Upper lobe of right lung (tissue), 1 donor: ENCODE measurements around the gene NTRK3. TPM values are rescaled to one million over a fixed set of nuclear protein-coding genes. Genes with fewer than 3 reads are reported as not detected.

ENCODE experiments used
- ATAC-seq: fragments of 200-7000 bp; cut with Tn5 transposase; one replicate; pipeline ENCODE4 v1.9.1; 2020; ENCODE audit warnings: mild to moderate bottlenecking, moderate library complexity
- DNase-seq: peaks from one replicate; pipeline ENCODE4 v3.0.0-alpha.2; 2020
- H3K27ac ChIP-seq: fragments of 200-600 bp; one replicate; pipeline ENCODE4 v1.8.0; 2022
- H3K27me3 ChIP-seq: fragments of 200-600 bp; one replicate; pipeline ENCODE4 v1.8.0; 2022; ENCODE audit warnings: mild to moderate bottlenecking
- H3K36me3 ChIP-seq: fragments of 200-600 bp; one replicate; pipeline ENCODE4 v1.8.0; 2022
- H3K4me1 ChIP-seq: fragments of 200-600 bp; one replicate; pipeline ENCODE4 v1.8.0; 2022
- H3K4me3 ChIP-seq: fragments of 200-600 bp; one replicate; pipeline ENCODE4 v1.8.0; 2022; ENCODE audit warnings: mild to moderate bottlenecking
- H3K9me3 ChIP-seq: fragments of 200-600 bp; one replicate; pipeline ENCODE4 v1.8.0; 2022
- intact Hi-C: fragments of 100-400 bp; cut with DNase I; formaldehyde crosslinking; loops from one replicate; pipeline ENCODE4 v1.11.0; 2022
- total RNA-seq: library from RNA; stranded (reverse); fragmentation: NEBNext Ultra II Directional; extraction: Animal tissue kit (Norgen Biotek cat#: 25700); gene quantifications from one replicate; pipeline ENCODE4 v1.2.1, GENCODE V29; 2021
- TF ChIP-seq, protein P1 (sequence below): fragments of 200-600 bp; IDR thresholded peaks from one replicate; pipeline ENCODE4 v1.8.0; 2022; ENCODE audit warnings: antibody characterized with exemption
- donor health status: DM: no; HTN: yes; CAD: no; lungs with severe emphysema.

The NTRK3 gene
- total RNA-seq, 1 donor from 2014 or later: 2.8 TPM

DNA sequence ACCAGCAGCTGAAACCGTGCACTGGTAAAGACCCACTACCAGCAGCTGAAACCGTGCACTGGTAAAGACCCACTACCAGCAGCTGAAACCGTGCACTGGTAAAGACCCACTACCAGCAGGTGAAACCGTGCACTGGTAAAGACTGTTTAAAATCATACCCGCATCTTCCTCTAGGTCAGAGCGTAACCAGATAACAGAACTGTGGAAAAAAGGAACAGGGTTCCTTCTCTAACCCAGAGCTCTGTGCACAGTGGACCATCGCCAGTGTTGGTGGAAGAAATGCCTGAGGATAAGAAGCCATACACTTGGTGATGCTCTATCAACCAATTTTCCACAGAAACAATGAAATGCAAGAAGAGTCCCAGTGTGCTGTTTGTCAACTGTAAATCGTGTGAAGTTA lies 243.4 kb downstream of the NTRK3 start:
- Histone ChIP-seq H3K9me3 (no peaks in the 10 kb centered on the region), H3K36me3 (no peaks in the 10 kb centered on the region), H3K27me3 (no peaks in the 10 kb centered on the region), H3K27ac (no peak overlapping the region), H3K4me3 (no peak overlapping the region), H3K4me1 (peaks cover 5% of the 10 kb centered on the region)
- TF ChIP-seq, protein P1, sequence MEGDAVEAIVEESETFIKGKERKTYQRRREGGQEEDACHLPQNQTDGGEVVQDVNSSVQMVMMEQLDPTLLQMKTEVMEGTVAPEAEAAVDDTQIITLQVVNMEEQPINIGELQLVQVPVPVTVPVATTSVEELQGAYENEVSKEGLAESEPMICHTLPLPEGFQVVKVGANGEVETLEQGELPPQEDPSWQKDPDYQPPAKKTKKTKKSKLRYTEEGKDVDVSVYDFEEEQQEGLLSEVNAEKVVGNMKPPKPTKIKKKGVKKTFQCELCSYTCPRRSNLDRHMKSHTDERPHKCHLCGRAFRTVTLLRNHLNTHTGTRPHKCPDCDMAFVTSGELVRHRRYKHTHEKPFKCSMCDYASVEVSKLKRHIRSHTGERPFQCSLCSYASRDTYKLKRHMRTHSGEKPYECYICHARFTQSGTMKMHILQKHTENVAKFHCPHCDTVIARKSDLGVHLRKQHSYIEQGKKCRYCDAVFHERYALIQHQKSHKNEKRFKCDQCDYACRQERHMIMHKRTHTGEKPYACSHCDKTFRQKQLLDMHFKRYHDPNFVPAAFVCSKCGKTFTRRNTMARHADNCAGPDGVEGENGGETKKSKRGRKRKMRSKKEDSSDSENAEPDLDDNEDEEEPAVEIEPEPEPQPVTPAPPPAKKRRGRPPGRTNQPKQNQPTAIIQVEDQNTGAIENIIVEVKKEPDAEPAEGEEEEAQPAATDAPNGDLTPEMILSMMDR: no peak
- intact Hi-C loops: no loop called here
- ATAC-seq (no peak), DNase-seq (no peak)

DNA sequence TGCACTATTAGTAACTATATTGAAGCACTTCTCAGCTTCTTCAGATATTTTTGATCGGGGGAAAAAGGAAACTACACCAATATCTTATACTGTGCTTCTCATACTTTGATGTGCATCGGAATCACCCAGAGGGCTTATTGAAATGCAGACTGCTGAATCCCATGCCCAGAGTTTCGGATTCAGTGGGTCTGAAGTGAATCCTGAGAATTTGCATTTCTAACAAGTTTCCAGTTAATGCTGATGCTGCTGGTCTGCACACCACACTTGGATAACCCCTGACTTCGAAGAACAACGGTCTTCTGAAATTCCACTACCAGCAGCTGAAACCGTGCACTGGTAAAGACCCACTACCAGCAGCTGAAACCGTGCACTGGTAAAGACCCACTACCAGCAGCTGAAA lies 243.9 kb downstream of the NTRK3 start:
- no peak for ATAC-seq
- intact Hi-C loops: no loop called here
- no peak overlapping the region for H3K4me3 ChIP-seq
- H3K4me1 ChIP-seq: peaks cover 5% of the 10 kb centered on the region
- DNase-seq: no peak
- H3K9me3 ChIP-seq: no peaks in the 10 kb centered on the region
- TF ChIP-seq, protein P1: no peak
- no peaks in the 10 kb centered on the region for H3K27me3 ChIP-seq
- no peaks in the 10 kb centered on the region for H3K36me3 ChIP-seq
- H3K27ac ChIP-seq: no peak overlapping the region

DNA sequence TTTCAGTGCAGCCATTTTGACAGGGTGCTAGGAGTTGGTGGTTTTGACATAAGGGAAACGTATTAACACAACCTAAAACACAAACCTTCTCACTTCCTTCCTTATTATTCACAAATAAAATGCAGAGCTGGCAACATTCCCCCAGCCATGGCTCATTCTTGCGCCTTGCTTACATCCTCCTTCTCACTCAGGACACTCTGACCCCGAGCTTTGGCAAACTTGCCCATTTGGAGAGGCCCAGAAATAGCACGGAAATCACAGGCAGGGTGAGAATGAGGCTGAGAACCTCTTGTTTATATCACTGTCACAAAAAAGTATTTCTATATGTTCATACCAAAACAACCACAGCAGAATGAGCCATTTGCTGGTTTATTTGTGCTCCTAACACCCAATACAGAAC lies 244.3 kb downstream of the NTRK3 start:
- intact Hi-C loops: no loop called here
- no peak overlapping the region for H3K27ac ChIP-seq
- ATAC-seq (no peak), DNase-seq (no peak)
- no peaks in the 10 kb centered on the region for H3K27me3 ChIP-seq
- TF ChIP-seq, protein P1: no peak
- H3K36me3 ChIP-seq: no peaks in the 10 kb centered on the region
- no peaks in the 10 kb centered on the region for H3K9me3 ChIP-seq
- peaks cover 5% of the 10 kb centered on the region for H3K4me1 ChIP-seq
- H3K4me3 ChIP-seq: no peak overlapping the region

DNA sequence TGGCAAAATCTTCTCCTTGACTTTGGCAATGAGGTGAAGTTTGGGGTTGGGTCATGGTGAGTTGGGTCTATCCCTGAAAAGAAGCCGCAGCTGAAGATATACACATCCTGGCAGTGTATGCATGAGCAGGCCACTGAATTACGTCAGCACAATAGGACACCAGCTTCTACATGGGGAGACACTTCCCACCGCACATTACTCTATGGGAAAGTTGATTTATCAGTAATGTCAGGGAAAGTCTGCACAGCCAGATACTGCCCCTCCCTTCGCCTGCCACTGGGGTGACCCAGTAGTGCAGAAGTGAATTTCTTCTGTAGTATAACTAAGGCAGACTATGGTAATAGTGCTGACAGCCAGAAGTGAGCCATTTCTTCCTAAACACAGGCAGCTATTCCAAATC lies 245.0 kb downstream of the NTRK3 start:
- Histone ChIP-seq H3K27me3 (no peaks in the 10 kb centered on the region), H3K36me3 (no peaks in the 10 kb centered on the region), H3K4me1 (peaks cover 5% of the 10 kb centered on the region), H3K4me3 (no peak overlapping the region), H3K27ac (no peak overlapping the region), H3K9me3 (no peaks in the 10 kb centered on the region)
- TF ChIP-seq, protein P1: no peak
- DNase-seq (no peak), ATAC-seq (no peak)
- intact Hi-C loops: no loop called here

DNA sequence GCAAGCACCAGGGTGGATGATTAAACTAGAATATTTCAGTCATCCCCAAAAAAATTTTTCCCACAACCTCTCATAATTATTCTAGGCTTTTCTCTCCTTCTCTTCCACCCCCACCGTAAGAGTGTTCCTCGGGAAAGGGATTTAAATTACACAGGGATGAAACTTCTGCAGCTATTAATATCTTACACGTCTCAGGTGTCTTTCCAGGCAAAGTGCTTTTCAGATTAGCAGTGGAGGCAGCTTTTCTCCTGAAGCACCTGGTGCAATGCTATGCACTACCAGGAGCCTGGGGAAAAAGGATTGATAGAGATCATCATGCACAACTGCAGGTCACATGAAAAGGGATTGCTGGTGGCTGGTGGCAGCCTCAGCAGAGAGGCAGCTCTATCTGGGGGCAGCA lies 250.4 kb downstream of the NTRK3 start:
- Histone ChIP-seq H3K4me3 (no peak overlapping the region), H3K4me1 (no peaks in the 10 kb centered on the region), H3K27ac (no peak overlapping the region), H3K27me3 (no peaks in the 10 kb centered on the region), H3K36me3 (no peaks in the 10 kb centered on the region), H3K9me3 (peaks cover 5% of the 10 kb centered on the region)
- DNase-seq (no peak), ATAC-seq (no peak)
- intact Hi-C loops: no loop called here
- TF ChIP-seq, protein P1: no peak

DNA sequence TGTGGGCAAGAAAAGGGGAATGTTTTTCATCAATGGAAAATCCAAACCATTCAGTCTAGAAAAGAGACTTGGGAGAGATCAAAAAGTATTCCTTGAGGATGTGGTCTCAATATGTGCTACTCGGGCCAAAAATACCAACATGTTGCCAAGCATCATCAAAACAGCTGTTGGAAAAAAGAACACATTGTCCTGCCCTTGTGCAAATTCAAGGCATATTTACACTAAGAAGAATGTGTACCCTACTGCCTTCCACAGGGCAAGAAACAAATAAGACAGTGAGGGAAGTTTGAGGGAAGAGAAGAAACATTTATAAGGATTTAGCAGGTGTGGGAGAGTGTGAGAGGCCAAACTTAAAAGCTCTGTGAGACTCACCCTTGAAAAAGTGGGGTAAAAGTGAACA lies 252.1 kb downstream of the NTRK3 start:
- TF ChIP-seq, protein P1: no peak
- H3K9me3 ChIP-seq: peaks cover 10% of the 10 kb centered on the region
- no peaks in the 10 kb centered on the region for H3K4me1 ChIP-seq
- H3K27me3 ChIP-seq: no peaks in the 10 kb centered on the region
- no peak overlapping the region for H3K4me3 ChIP-seq
- H3K36me3 ChIP-seq: no peaks in the 10 kb centered on the region
- DNase-seq (no peak), ATAC-seq (no peak)
- intact Hi-C loops: no loop called here
- no peak overlapping the region for H3K27ac ChIP-seq
